OCI-LY7 (cell line): ENCODE data around the gene NXPH3. TPM values are rescaled to one million over a fixed set of nuclear protein-coding genes. Genes with fewer than 3 reads are reported as not detected.

Experiments used
- Bru-seq: library from RNA; stranded (reverse); fragments of 400-500 nt; gene quantifications from one replicate; lab custom pipeline; 2021; lab: Mats Ljungman, UMichigan
- BruChase-seq, 2 experiments: library from RNA; stranded (reverse); fragments of 400-500 nt; gene quantifications; one replicate each; lab custom pipeline; 2021; lab: Mats Ljungman, UMichigan
- BruUV-seq: library from RNA; stranded (reverse); fragments of 400-500 nt; replicated peaks from 2 replicates; lab custom pipeline; 2021; lab: Mats Ljungman, UMichigan
- CTCF ChIA-PET: fragments of 300-600 bp; sonication (Branson Sonifier 250); formaldehyde crosslinking; loops from one replicate; lab custom pipeline; 2022; ENCODE audit warnings: antibody characterized with exemption; ENCODE audit not compliant: unreplicated experiment; lab: Charles Lee
- POLR2A ChIA-PET: fragments of 300-600 bp; sonication (Branson Sonifier 250); formaldehyde crosslinking; loops from one replicate; lab custom pipeline; 2022; ENCODE audit warnings: antibody characterized with exemption; lab: Charles Lee
- DNase-seq: peaks from one replicate; pipeline ENCODE4 v3.0.0-alpha.2; 2015; ENCODE audit warnings: low spot score
- H2AFZ ChIP-seq: fragments of 200-600 bp; sonication (generic), shearing (Covaris generic); 2 replicates; pipeline ENCODE4 v1.6.1; 2014; ENCODE audit warnings: mild to moderate bottlenecking, antibody characterized with exemption, low read length, moderate library complexity
- H3K27ac ChIP-seq: fragments of 200-600 bp; sonication (generic); 2 replicates; pipeline ENCODE4 v1.5.1; 2014; ENCODE audit warnings: mixed run types, low read depth, mild to moderate bottlenecking, moderate library complexity, low read length, inconsistent platforms; ENCODE audit not compliant: poor library complexity, severe bottlenecking
- H3K36me3 ChIP-seq: fragments of 200-600 bp; sonication (generic); 2 replicates; pipeline ENCODE4 v1.6.1; 2014; ENCODE audit warnings: mild to moderate bottlenecking, antibody characterized with exemption, low read length, moderate library complexity, mixed read lengths; ENCODE audit not compliant: insufficient read depth
- H3K4me1 ChIP-seq: fragments of 200-600 bp; sonication (generic); 2 replicates; pipeline ENCODE4 v1.5.1; 2014; ENCODE audit warnings: mild to moderate bottlenecking, low read length; ENCODE audit not compliant: insufficient read depth, poor library complexity, severe bottlenecking
- H3K4me2 ChIP-seq: fragments of 200-600 bp; sonication (generic); 2 replicates; pipeline ENCODE4 v1.6.1; 2014; ENCODE audit warnings: mild to moderate bottlenecking, low read length
- H3K4me3 ChIP-seq: fragments of 200-600 bp; sonication (generic); 2 replicates; pipeline ENCODE4 v1.5.1; 2014; ENCODE audit warnings: mild to moderate bottlenecking, low read depth, low read length; ENCODE audit not compliant: poor library complexity, severe bottlenecking
- H3K79me2 ChIP-seq: fragments of 200-600 bp; sonication (generic); 2 replicates; pipeline ENCODE4 v1.6.1; 2016; ENCODE audit warnings: low read depth, mild to moderate bottlenecking, low read length, moderate library complexity, mixed read lengths; ENCODE audit not compliant: insufficient read depth
- H3K9me2 ChIP-seq: fragments of 200-600 bp; sonication (generic); 2 replicates; pipeline ENCODE4 v1.6.1; 2016; ENCODE audit warnings: mild to moderate bottlenecking, low read length, mixed read lengths; ENCODE audit not compliant: insufficient read depth
- H3K9me3 ChIP-seq: fragments of 200-600 bp; sonication (generic); 2 replicates; pipeline ENCODE4 v1.6.1; 2014; ENCODE audit warnings: mild to moderate bottlenecking, mixed run types, low read length, mixed read lengths
- H4K20me1 ChIP-seq: fragments of 200-600 bp; sonication (generic); 2 replicates; pipeline ENCODE4 v1.6.1; 2014; ENCODE audit warnings: mild to moderate bottlenecking, antibody characterized with exemption, low read length, moderate library complexity, mixed read lengths; ENCODE audit not compliant: insufficient read depth
- EZH2phosphoT487 ChIP-seq: fragments of 200-600 bp; sonication (generic); IDR thresholded peaks from 2 replicates; pipeline ENCODE4 v1.6.1; 2018; ENCODE audit warnings: low read depth, borderline replicate concordance, mild to moderate bottlenecking, mixed run types, antibody characterized with exemption, low read length, moderate library complexity, mixed read lengths
- intact Hi-C: fragments of 100-400 bp; cut with micrococcal nuclease; formaldehyde crosslinking; loops from one replicate; pipeline ENCODE4 v1.10.0; 2022; ENCODE audit not compliant: unreplicated experiment
- long read RNA-seq: library from polyadenylated mRNA; stranded (forward); transcript quantifications from one replicate; pipeline ENCODE4 v2.0.0, GENCODE V29; 2022
- total RNA-seq, 2 experiments: library from RNA; depleted of rRNA in 1 of 2; stranded (reverse); fragments of >200 nt in 1 of 2; shearing (Covaris generic) in 1 of 2; gene quantifications; 2 replicates each; pipeline ENCODE4 v1.2.3, GENCODE V29; 2014 to 2022
- TF ChIP-seq, protein P1 (sequence below): fragments of 200-600 bp; sonication (generic); conservative IDR thresholded peaks from 2 replicates; pipeline ENCODE4 v1.5.1; 2014; ENCODE audit warnings: mild to moderate bottlenecking, antibody characterized with exemption, low read length, moderate library complexity, mixed read lengths

Gene NXPH3
- total RNA-seq (2014; rRNA removed; shearing (Covaris generic)), result not detected in 2 replicates
- total RNA-seq (2022), result not detected in 2 replicates
- not detected for Bru-seq, nascent RNA
- BruChase-seq, experiment 1, labeled RNA remaining after a 6-hour chase, result not detected
- not detected for BruChase-seq, experiment 2, labeled RNA remaining after a 2-hour chase
- long read RNA-seq, result 0 reads

- peak; percentile 41 for DNase-seq
These were observed at the start of gene NXPH3 for GRCh38 chr17:49575679-49576087. Gene NXPH3, plus strand, starts transcription at chr17:49575871. Its CDS starts 349 bp downstream, at chr17:49576220.

DNA sequence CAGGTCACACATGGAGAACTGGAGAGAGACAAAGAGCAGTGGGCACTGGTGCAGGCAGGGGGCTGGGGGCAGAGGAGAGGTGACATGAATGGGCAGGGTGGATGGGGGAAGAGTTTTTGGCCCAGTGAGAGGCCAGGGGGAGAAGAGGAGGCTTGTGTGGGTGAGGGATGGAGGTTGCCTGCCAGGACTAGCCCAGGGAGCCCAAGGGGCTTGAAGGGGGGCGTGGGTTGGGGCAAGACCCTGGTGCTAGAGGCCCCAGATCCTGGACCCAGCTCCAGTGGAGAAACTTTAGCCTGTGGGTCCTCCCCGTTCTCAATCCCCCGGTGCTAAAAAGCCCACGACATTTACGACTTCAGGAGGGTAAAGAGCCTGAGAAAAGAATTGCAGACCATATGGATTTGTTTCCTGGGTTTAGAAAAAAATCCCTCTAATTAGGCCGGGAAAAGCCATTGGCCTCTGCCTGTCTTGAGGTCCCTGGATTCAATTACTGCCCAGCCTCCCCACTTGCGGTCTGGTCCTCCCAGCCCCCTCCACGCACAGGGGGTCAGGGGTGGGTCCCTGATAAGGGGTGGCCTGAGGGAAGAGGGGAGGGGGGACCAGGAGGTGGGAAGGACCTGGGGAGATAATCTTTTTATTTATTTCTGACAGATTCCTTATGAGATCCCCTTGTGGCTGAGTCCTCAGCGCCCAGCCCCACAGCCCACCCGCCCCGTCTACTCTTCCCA lies 47.6 kb upstream of the NXPH3 start:
- no peak for DNase-seq
- Histone ChIP-seq H3K4me2 (no peak overlapping the region), H3K4me1 (no peaks in the 10 kb centered on the region), H3K79me2 (no peaks in the 10 kb centered on the region), H3K9me2 (no peaks in the 10 kb centered on the region), H3K4me3 (no peak overlapping the region), H3K9me3 (no peaks in the 10 kb centered on the region), H2AFZ (no peak overlapping the region), H3K27ac (no peak overlapping the region), H4K20me1 (no peaks in the 10 kb centered on the region; the same call in 1 of the 2 replicates), H3K36me3 (no peaks in the 10 kb centered on the region)
- ChIA-PET POLR2A (no interaction called here), CTCF (no interaction called here)
- BruUV-seq, result no TSS peak
- intact Hi-C loops, result no loop called here
- no peak for TF ChIP-seq EZH2phosphoT487
- TF ChIP-seq, protein P1, sequence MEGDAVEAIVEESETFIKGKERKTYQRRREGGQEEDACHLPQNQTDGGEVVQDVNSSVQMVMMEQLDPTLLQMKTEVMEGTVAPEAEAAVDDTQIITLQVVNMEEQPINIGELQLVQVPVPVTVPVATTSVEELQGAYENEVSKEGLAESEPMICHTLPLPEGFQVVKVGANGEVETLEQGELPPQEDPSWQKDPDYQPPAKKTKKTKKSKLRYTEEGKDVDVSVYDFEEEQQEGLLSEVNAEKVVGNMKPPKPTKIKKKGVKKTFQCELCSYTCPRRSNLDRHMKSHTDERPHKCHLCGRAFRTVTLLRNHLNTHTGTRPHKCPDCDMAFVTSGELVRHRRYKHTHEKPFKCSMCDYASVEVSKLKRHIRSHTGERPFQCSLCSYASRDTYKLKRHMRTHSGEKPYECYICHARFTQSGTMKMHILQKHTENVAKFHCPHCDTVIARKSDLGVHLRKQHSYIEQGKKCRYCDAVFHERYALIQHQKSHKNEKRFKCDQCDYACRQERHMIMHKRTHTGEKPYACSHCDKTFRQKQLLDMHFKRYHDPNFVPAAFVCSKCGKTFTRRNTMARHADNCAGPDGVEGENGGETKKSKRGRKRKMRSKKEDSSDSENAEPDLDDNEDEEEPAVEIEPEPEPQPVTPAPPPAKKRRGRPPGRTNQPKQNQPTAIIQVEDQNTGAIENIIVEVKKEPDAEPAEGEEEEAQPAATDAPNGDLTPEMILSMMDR, result no peak

More at GRCh38 chr17:49575679-49576087, at the start of gene NXPH3:
- H3K4me1 ChIP-seq, result peaks cover 10% of the 10 kb centered on the region
- peak within 1 kb of the TSS; percentile 43; the same call in 1 of the 2 replicates for H3K4me2 ChIP-seq
- H3K9me2 ChIP-seq, result no peaks in the 10 kb centered on the region
- no peak within 1 kb of the TSS for H3K27ac ChIP-seq
- POLR2A ChIA-PET, result no interaction called here
- intact Hi-C loops, result no loop called here
- TF ChIP-seq, protein P1, result peak; percentile 63
- TF ChIP-seq EZH2phosphoT487, result no peak
- H3K9me3 ChIP-seq, result no peaks in the 10 kb centered on the region
- CTCF ChIA-PET, result no interaction called here
- peak within 1 kb of the TSS; percentile 31 for H3K4me3 ChIP-seq
- no peaks in the 10 kb centered on the region for H4K20me1 ChIP-seq
- H2AFZ ChIP-seq, result no peak within 1 kb of the TSS
- no TSS peak for BruUV-seq
- no peaks in the 10 kb centered on the region for H3K36me3 ChIP-seq
- no peaks in the 10 kb centered on the region for H3K79me2 ChIP-seq
